Measurements from ENCODE around the gene CIRBP.

GRCh38 chr19:1286487-1287353 lies 17.6 kb downstream of the CIRBP start:
- TF ChIP-seq POLR2A (IDR thresholded peaks at IDR 0.05) (no peak), EP300 (IDR thresholded peaks at IDR 0.05) (no peak)
- TF ChIP-seq, protein P1, sequence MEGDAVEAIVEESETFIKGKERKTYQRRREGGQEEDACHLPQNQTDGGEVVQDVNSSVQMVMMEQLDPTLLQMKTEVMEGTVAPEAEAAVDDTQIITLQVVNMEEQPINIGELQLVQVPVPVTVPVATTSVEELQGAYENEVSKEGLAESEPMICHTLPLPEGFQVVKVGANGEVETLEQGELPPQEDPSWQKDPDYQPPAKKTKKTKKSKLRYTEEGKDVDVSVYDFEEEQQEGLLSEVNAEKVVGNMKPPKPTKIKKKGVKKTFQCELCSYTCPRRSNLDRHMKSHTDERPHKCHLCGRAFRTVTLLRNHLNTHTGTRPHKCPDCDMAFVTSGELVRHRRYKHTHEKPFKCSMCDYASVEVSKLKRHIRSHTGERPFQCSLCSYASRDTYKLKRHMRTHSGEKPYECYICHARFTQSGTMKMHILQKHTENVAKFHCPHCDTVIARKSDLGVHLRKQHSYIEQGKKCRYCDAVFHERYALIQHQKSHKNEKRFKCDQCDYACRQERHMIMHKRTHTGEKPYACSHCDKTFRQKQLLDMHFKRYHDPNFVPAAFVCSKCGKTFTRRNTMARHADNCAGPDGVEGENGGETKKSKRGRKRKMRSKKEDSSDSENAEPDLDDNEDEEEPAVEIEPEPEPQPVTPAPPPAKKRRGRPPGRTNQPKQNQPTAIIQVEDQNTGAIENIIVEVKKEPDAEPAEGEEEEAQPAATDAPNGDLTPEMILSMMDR (IDR thresholded peaks at IDR 0.05) = no peak
